Activated CD8-positive, alpha-beta T cell treated with anti-CD3 and anti-CD28 coated beads, Interleukin-2, amount 10 ng/mL, durations not matched to agents 7 days and 5 days (primary cell): ENCODE results near the gene TNPO2. TPM values are rescaled to one million over a fixed set of nuclear protein-coding genes. Genes with fewer than 3 reads are reported as not detected.
"Not testable (repeated sequence)": the region's sequence is repeated elsewhere in the genome, so short reads cannot be mapped to it uniquely, and the experiment has no call there.

Experiments
- ATAC-seq: fragments of 150-1000 bp; cut with Tn5 transposase; one replicate; pipeline ENCODE4 v1.10.0; 2021; ENCODE audit warnings: moderate library complexity
- CTCF ChIA-PET: fragments of 350-600 bp; sonication (Branson Sonifier 250); formaldehyde crosslinking; loops from one replicate; lab custom pipeline; 2021; ENCODE audit warnings: antibody characterized with exemption; lab: Charles Lee
- POLR2A ChIA-PET: fragments of 350-600 bp; sonication (Branson Sonifier 250); formaldehyde crosslinking; loops from one replicate; lab custom pipeline; 2021; ENCODE audit warnings: antibody characterized with exemption; lab: Charles Lee
- DNase-seq: peaks from one replicate; pipeline ENCODE4 v3.0.0-alpha.2; 2020
- H3K27ac Mint-ChIP-seq: one replicate; pipeline ENCODE4 v1.8.0; 2021; ENCODE audit warnings: mild to moderate bottlenecking, mixed read lengths
- H3K27me3 Mint-ChIP-seq: one replicate; pipeline ENCODE4 v1.8.0; 2021; ENCODE audit warnings: low read depth, mixed read lengths
- H3K36me3 Mint-ChIP-seq: one replicate; pipeline ENCODE4 v1.8.0; 2021; ENCODE audit warnings: low read depth, mixed read lengths
- H3K4me1 Mint-ChIP-seq: one replicate; pipeline ENCODE4 v1.8.0; 2021; ENCODE audit warnings: low read depth, mixed read lengths
- H3K4me3 Mint-ChIP-seq: one replicate; pipeline ENCODE4 v1.8.0; 2021; ENCODE audit warnings: mild to moderate bottlenecking, mixed read lengths
- H3K9me3 Mint-ChIP-seq: one replicate; pipeline ENCODE4 v1.8.0; 2022; ENCODE audit warnings: mixed read lengths; ENCODE audit not compliant: insufficient read depth
- total RNA-seq, 2 experiments: library from RNA; stranded (reverse); gene quantifications; one replicate each; pipeline ENCODE4 v1.2.3, GENCODE V29; 2021

Gene TNPO2
- total RNA-seq, 2 experiments from 2014 or later = 84.3 to 93.1 TPM

GRCh38 chr19:12722566-12723380 lies 959 bp downstream of the TNPO2 start:
- POLR2A ChIA-PET = interaction anchor here (0.6 to 5.6 kb wide), 13 partner anchors 9 to 191 kb away, joined by 3 to 109 read pairs (median 4); partner anchors contain the start of genes DHPS, FBXW9, GET3 and JUNB
- ATAC-seq (peak; percentile 91), DNase-seq (peak; percentile 98)
- peak overlapping the region; percentile 85 for H3K4me3 Mint-ChIP-seq
- H3K36me3 Mint-ChIP-seq = peaks cover 41% of the 10 kb centered on the region
- H3K27ac Mint-ChIP-seq = peak overlapping the region; percentile 86
- peaks cover 29% of the 10 kb centered on the region for H3K4me1 Mint-ChIP-seq
- H3K27me3 Mint-ChIP-seq = no peaks in the 10 kb centered on the region
- no peaks in the 10 kb centered on the region for H3K9me3 Mint-ChIP-seq
- CTCF ChIA-PET = interaction anchor here (0.7 to 9.2 kb wide), 16 partner anchors 11 to 925 kb away, joined by 3 to 85 read pairs (median 3); partner anchors contain the start of genes JUNB, MAN2B1 and TRIR

- peak overlapping the region; percentile 93 for H3K27ac Mint-ChIP-seq
- CTCF ChIA-PET = interaction anchor here (1.0 to 9.2 kb wide), 10 partner anchors 12 to 77 kb away, joined by 3 to 85 read pairs (median 6); partner anchors contain the start of genes JUNB, MAN2B1 and TRIR
- no peaks in the 10 kb centered on the region for H3K9me3 Mint-ChIP-seq
- peak overlapping the region; percentile 96 for H3K4me3 Mint-ChIP-seq
- H3K27me3 Mint-ChIP-seq = no peaks in the 10 kb centered on the region
- ATAC-seq = peak; percentile 51
- H3K36me3 Mint-ChIP-seq = peaks cover 37% of the 10 kb centered on the region
- peak; percentile 66 for DNase-seq
- POLR2A ChIA-PET = interaction anchor here (0.6 to 5.6 kb wide), 5 partner anchors 13 to 70 kb away, joined by 3 to 109 read pairs (median 7); partner anchors contain the start of genes DHPS, FBXW9, GET3 and JUNB
- H3K4me1 Mint-ChIP-seq = peaks cover 28% of the 10 kb centered on the region
Observed at GRCh38 chr19:12721656-12722565, 1.8 kb downstream of the TNPO2 start.

- Mint-ChIP-seq H3K4me3 (peak overlapping the region; percentile 96), H3K27ac (peak overlapping the region; percentile 94), H3K4me1 (peaks cover 30% of the 10 kb centered on the region), H3K27me3 (no peaks in the 10 kb centered on the region), H3K36me3 (peaks cover 38% of the 10 kb centered on the region), H3K9me3 (no peaks in the 10 kb centered on the region)
- ATAC-seq (no peak), DNase-seq (peak; percentile 54)
- ChIA-PET POLR2A (interaction anchor here (0.9 to 5.6 kb wide), 6 partner anchors 14 to 80 kb away, joined by 3 to 109 read pairs (median 6); partner anchors contain the start of genes DHPS, FBXW9, GET3 and JUNB), CTCF (interaction anchor here (0.9 to 9.2 kb wide), 11 partner anchors 13 to 126 kb away, joined by 3 to 85 read pairs (median 9); partner anchors contain the start of genes GET3, JUNB and TRIR)
Observed at GRCh38 chr19:12720851-12721655, 2.7 kb downstream of the TNPO2 start.

GRCh38 chr19:12720296-12720695 lies 3.4 kb downstream of the TNPO2 start:
- ATAC-seq (no peak), DNase-seq (no peak)
- Mint-ChIP-seq H3K36me3 (peaks cover 42% of the 10 kb centered on the region), H3K27me3 (no peaks in the 10 kb centered on the region), H3K9me3 (no peaks in the 10 kb centered on the region), H3K27ac (peak overlapping the region; percentile 94), H3K4me1 (peaks cover 30% of the 10 kb centered on the region), H3K4me3 (peak overlapping the region; percentile 88)
- ChIA-PET POLR2A (interaction anchor here (0.9 to 5.6 kb wide), 3 partner anchors 14 to 81 kb away, joined by 3 to 109 read pairs (median 4); partner anchors contain the start of genes DHPS, GET3 and TRIR), CTCF (interaction anchor here (0.9 to 9.2 kb wide), 7 partner anchors 13 to 127 kb away, joined by 3 to 85 read pairs (median 4); partner anchors contain the start of genes GET3 and TRIR)

- peaks cover 52% of the 10 kb centered on the region for H3K36me3 Mint-ChIP-seq
- POLR2A ChIA-PET = interaction anchor here (0.6 kb wide), 1 partner anchor 131 kb away, joined by 3 read pairs; no protein-coding TSS in a partner anchor
- peak overlapping the region; percentile 16 for H3K27ac Mint-ChIP-seq
Observed at GRCh38 chr19:12715929-12716328, 7.8 kb downstream of the TNPO2 start.

GRCh38 chr19:12715102-12715501 lies 8.6 kb downstream of the TNPO2 start:
- no peaks in the 10 kb centered on the region for H3K9me3 Mint-ChIP-seq
- no peak overlapping the region for H3K27ac Mint-ChIP-seq
- DNase-seq (no peak), ATAC-seq (no peak)
- H3K4me3 Mint-ChIP-seq = no peak overlapping the region
- H3K4me1 Mint-ChIP-seq = peaks cover 11% of the 10 kb centered on the region
- ChIA-PET CTCF (interaction anchor here (1.0 to 6.6 kb wide), 3 partner anchors 45 to 133 kb away, joined by 3 to 81 read pairs (median 3); no protein-coding TSS in a partner anchor), POLR2A (no interaction called here)
- H3K36me3 Mint-ChIP-seq = peaks cover 55% of the 10 kb centered on the region
- no peaks in the 10 kb centered on the region for H3K27me3 Mint-ChIP-seq

More at GRCh38 chr19:12715929-12716328, 7.8 kb downstream of the TNPO2 start:
- no peak overlapping the region for H3K4me3 Mint-ChIP-seq
- no peak for ATAC-seq
- peaks cover 17% of the 10 kb centered on the region for H3K4me1 Mint-ChIP-seq
- DNase-seq = no peak
- CTCF ChIA-PET = interaction anchor here (1.3 to 6.6 kb wide), 4 partner anchors 19 to 50 kb away, joined by 4 to 81 read pairs (median 6); partner anchors contain the start of gene FBXW9
- H3K9me3 Mint-ChIP-seq = no peaks in the 10 kb centered on the region
- H3K27me3 Mint-ChIP-seq = no peaks in the 10 kb centered on the region

GRCh38 chr19:12713304-12713703 lies 10.4 kb downstream of the TNPO2 start:
- CTCF ChIA-PET = interaction anchor here (6.6 kb wide), 1 partner anchor 46 kb away, joined by 81 read pairs; no protein-coding TSS in a partner anchor
- H3K27ac Mint-ChIP-seq, ATAC-seq, H3K4me3 Mint-ChIP-seq, POLR2A ChIA-PET, H3K4me1 Mint-ChIP-seq, H3K9me3 Mint-ChIP-seq, H3K27me3 Mint-ChIP-seq, DNase-seq: not testable (repeated sequence)
- peaks cover 50% of the 10 kb centered on the region for H3K36me3 Mint-ChIP-seq

GRCh38 chr19:12712077-12712476 lies 11.7 kb downstream of the TNPO2 start:
- H3K27ac Mint-ChIP-seq, POLR2A ChIA-PET, ATAC-seq, H3K27me3 Mint-ChIP-seq, H3K4me1 Mint-ChIP-seq, DNase-seq, H3K9me3 Mint-ChIP-seq, H3K4me3 Mint-ChIP-seq: not testable (repeated sequence)
- peaks cover 53% of the 10 kb centered on the region for H3K36me3 Mint-ChIP-seq
- CTCF ChIA-PET = interaction anchor here (6.6 kb wide), 1 partner anchor 48 kb away, joined by 81 read pairs; no protein-coding TSS in a partner anchor

GRCh38 chr19:12711187-12711586 lies 12.5 kb downstream of the TNPO2 start:
- no peak overlapping the region for H3K4me3 Mint-ChIP-seq
- H3K27me3 Mint-ChIP-seq = no peaks in the 10 kb centered on the region
- POLR2A ChIA-PET = interaction anchor here (0.6 kb wide), 1 partner anchor 24 kb away, joined by 3 read pairs; no protein-coding TSS in a partner anchor
- CTCF ChIA-PET = interaction anchor here (0.6 to 1.9 kb wide), 2 partner anchors 47 to 1957 kb away, joined by 3 to 5 read pairs; no protein-coding TSS in a partner anchor
- no peaks in the 10 kb centered on the region for H3K9me3 Mint-ChIP-seq
- peaks cover 55% of the 10 kb centered on the region for H3K36me3 Mint-ChIP-seq
- ATAC-seq (no peak), DNase-seq (no peak)
- no peak overlapping the region for H3K27ac Mint-ChIP-seq
- no peaks in the 10 kb centered on the region for H3K4me1 Mint-ChIP-seq

GRCh38 chr19:12708641-12709040 lies 15.1 kb downstream of the TNPO2 start:
- H3K27me3 Mint-ChIP-seq = no peaks in the 10 kb centered on the region
- ATAC-seq (no peak), DNase-seq (no peak)
- no peak overlapping the region for H3K27ac Mint-ChIP-seq
- no peaks in the 10 kb centered on the region for H3K9me3 Mint-ChIP-seq
- H3K4me3 Mint-ChIP-seq = no peak overlapping the region
- H3K36me3 Mint-ChIP-seq = peaks cover 56% of the 10 kb centered on the region
- no peaks in the 10 kb centered on the region for H3K4me1 Mint-ChIP-seq
- ChIA-PET POLR2A (interaction anchor here (0.6 kb wide), 1 partner anchor 14 kb away, joined by 3 read pairs; no protein-coding TSS in a partner anchor), CTCF (interaction anchor here (1.2 to 2.3 kb wide), 5 partner anchors 9 to 139 kb away, joined by 3 to 5 read pairs (median 3); no protein-coding TSS in a partner anchor)
